Peyer's patch (tissue), 4 donors: ENCODE measurements around the gene SLC39A10. TPM values are rescaled to one million over a fixed set of nuclear protein-coding genes. Genes with fewer than 3 reads are reported as not detected.

Experiments used
- DNase-seq, 3 donors: peaks; one replicate each; pipeline ENCODE4 v3.0.0-alpha.2; 2017 to 2019
- H3K27ac ChIP-seq, 4 donors: fragments of 200-600 bp; sonication (generic); one replicate each; pipeline ENCODE4 v1.5.1; 2016 to 2019
- H3K27me3 ChIP-seq, 2 donors: fragments of 200-600 bp; sonication (generic); one replicate each; pipeline ENCODE4 v1.5.1; 2019
- H3K36me3 ChIP-seq, 3 donors: fragments of 200-600 bp; sonication (generic); one replicate each; pipeline ENCODE4 v1.5.1; 2016 to 2019
- H3K4me1 ChIP-seq, 4 donors: fragments of 200-600 bp; sonication (generic); one replicate each; pipeline ENCODE4 v1.5.1; 2016 to 2019
- H3K4me3 ChIP-seq, 4 donors: fragments of 200-600 bp; sonication (generic); 1 replicate in 3 of 4; 2 replicates in 1 of 4; pipeline ENCODE4 v1.5.1; 2016 to 2019; ENCODE audit warnings: mild to moderate bottlenecking in 1 of 4
- H3K9me3 ChIP-seq, 4 donors: fragments of 200-600 bp; sonication (generic); one replicate each; pipeline ENCODE4 v1.5.1; 2016 to 2019; ENCODE audit warnings: mild to moderate bottlenecking in 1 of 4
- POLR2A ChIP-seq, 2 donors: fragments of 450-650 bp; IDR thresholded peaks; one replicate each; pipeline ENCODE4 v1.5.1; 2017; ENCODE audit warnings: antibody characterized with exemption in 2 of 2, mild to moderate bottlenecking in 2 of 2, moderate library complexity in 2 of 2
- total RNA-seq, 4 donors: library from RNA; depleted of rRNA; stranded (reverse); fragments of >200 nt; gene quantifications; one replicate each; pipeline ENCODE4 v1.1.0, GENCODE V29; 2016
- TF ChIP-seq, protein P1 (sequence below), 6 experiments: fragments of 450-650 bp in 4 of 6; fragments of 200-600 bp in 2 of 6; sonication (generic) in 1 of 6; IDR thresholded peaks; one replicate each; pipeline ENCODE4 v1.5.1; 2017 to 2019; ENCODE audit warnings: antibody characterized with exemption in 6 of 6, mild to moderate bottlenecking in 3 of 6, moderate library complexity in 1 of 6

Gene SLC39A10, protein sequence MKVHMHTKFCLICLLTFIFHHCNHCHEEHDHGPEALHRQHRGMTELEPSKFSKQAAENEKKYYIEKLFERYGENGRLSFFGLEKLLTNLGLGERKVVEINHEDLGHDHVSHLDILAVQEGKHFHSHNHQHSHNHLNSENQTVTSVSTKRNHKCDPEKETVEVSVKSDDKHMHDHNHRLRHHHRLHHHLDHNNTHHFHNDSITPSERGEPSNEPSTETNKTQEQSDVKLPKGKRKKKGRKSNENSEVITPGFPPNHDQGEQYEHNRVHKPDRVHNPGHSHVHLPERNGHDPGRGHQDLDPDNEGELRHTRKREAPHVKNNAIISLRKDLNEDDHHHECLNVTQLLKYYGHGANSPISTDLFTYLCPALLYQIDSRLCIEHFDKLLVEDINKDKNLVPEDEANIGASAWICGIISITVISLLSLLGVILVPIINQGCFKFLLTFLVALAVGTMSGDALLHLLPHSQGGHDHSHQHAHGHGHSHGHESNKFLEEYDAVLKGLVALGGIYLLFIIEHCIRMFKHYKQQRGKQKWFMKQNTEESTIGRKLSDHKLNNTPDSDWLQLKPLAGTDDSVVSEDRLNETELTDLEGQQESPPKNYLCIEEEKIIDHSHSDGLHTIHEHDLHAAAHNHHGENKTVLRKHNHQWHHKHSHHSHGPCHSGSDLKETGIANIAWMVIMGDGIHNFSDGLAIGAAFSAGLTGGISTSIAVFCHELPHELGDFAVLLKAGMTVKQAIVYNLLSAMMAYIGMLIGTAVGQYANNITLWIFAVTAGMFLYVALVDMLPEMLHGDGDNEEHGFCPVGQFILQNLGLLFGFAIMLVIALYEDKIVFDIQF
- 10 to 100 TPM in 2 of 4 donors, 1 to 10 TPM in 2; 6.0 to 30.5 (median 10.3) TPM for total RNA-seq

DNA sequence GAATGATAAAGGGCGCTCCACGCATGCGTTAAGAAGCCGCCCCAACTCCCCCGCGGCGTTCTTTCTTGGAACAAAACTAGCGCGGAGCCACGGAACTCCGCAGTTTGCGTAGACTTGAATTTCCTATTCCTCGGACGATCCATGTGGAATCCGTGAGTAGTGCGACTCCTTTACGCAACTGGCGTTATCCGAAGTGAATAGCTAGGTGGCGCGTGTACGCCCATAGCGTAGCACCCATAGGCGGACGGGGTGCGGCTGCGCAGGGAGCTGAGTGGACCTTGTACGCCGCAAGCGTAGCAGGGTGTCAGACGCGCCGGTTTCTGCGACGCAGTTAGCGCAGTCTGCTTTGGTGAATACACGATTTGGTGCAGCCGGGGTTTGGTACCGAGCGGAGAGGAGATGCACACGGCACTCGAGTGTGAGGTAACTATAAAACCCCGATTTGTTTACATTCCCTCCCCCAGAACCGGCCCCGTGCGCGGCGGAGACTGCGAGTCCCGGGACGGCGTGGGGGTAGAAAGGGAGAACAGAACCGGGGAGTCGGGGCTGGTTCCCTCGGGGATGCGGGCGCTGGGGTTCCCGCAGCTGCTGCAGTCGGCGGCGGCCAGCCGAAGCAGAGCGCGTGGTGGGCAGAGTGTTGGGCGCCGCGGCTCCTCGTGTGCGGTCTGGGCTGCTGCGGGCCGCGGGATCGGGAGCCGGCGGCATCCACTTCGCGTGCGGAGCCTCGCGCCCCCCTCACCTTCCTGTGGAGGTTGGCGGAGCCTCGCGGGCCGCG, at the start of gene SLC39A10:
SLC39A10 (plus strand) TSS at position 368 of the 775 bp plus-strand sequence. CDS start 22,817 bp downstream, outside the sequence.
- peak; percentile 90 to 95 for TF ChIP-seq POLR2A (IDR thresholded peaks at IDR 0.05)
- TF ChIP-seq, protein P1, sequence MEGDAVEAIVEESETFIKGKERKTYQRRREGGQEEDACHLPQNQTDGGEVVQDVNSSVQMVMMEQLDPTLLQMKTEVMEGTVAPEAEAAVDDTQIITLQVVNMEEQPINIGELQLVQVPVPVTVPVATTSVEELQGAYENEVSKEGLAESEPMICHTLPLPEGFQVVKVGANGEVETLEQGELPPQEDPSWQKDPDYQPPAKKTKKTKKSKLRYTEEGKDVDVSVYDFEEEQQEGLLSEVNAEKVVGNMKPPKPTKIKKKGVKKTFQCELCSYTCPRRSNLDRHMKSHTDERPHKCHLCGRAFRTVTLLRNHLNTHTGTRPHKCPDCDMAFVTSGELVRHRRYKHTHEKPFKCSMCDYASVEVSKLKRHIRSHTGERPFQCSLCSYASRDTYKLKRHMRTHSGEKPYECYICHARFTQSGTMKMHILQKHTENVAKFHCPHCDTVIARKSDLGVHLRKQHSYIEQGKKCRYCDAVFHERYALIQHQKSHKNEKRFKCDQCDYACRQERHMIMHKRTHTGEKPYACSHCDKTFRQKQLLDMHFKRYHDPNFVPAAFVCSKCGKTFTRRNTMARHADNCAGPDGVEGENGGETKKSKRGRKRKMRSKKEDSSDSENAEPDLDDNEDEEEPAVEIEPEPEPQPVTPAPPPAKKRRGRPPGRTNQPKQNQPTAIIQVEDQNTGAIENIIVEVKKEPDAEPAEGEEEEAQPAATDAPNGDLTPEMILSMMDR (IDR thresholded peaks at IDR 0.05), result peak in 5 of 6 experiments; percentile 15 to 52 (median 42)
- peaks cover 0 to 29% (median 3%) of the 10 kb centered on the region in 4 donors for H3K4me1 ChIP-seq
- peak; percentile 96 to 98 (median 98) for DNase-seq
- no peaks in the 10 kb centered on the region for H3K36me3 ChIP-seq
- no peaks in the 10 kb centered on the region for H3K9me3 ChIP-seq
- peak within 1 kb of the TSS; percentile 85 to 97 (median 92) for H3K4me3 ChIP-seq
- peak within 1 kb of the TSS; percentile 99 to 100 (median 99) for H3K27ac ChIP-seq
- H3K27me3 ChIP-seq, result no peaks in the 10 kb centered on the region

DNA sequence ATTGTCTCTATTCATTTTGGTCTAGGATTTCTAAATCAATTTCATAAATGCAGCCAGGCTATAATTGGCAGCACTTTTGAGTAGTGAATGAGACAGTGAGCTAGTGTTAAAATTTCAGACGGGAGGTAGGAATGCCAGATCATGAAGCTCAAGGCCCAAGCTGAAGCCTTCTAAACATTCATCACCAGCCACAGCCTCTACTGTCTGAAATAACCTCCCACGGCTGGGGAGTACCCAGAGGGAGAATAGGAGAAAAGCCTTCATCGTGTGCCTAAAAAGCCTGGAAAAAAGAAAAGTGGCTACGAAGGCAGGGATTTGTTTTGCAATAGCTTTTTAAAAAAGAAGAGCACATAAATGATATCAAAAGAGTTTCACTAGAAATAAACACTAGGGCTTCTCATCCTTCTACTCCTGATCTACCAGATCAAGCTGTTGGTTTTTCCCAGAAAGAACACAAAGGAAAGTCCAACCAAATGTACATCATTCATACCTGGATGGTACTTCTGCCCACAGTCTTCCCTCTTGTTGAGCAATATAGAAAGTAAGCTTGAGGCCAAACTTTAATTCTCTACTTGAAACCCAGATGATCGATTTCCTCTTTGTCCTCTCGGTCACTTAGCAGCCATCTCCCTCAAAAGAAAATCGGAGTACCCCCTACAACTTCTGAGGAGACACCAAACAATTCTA, 48.1 kb upstream of the SLC39A10 start:
- no peaks in the 10 kb centered on the region for H3K4me1 ChIP-seq
- TF ChIP-seq, protein P1 (IDR thresholded peaks at IDR 0.05), result no peak
- TF ChIP-seq POLR2A (IDR thresholded peaks at IDR 0.05), result no peak
- H3K4me3 ChIP-seq, result no peak overlapping the region
- no peak overlapping the region for H3K27ac ChIP-seq
- H3K27me3 ChIP-seq, result no peaks in the 10 kb centered on the region
- H3K9me3 ChIP-seq, result no peaks in the 10 kb centered on the region
- DNase-seq, result no peak
- H3K36me3 ChIP-seq, result no peaks in the 10 kb centered on the region

DNA sequence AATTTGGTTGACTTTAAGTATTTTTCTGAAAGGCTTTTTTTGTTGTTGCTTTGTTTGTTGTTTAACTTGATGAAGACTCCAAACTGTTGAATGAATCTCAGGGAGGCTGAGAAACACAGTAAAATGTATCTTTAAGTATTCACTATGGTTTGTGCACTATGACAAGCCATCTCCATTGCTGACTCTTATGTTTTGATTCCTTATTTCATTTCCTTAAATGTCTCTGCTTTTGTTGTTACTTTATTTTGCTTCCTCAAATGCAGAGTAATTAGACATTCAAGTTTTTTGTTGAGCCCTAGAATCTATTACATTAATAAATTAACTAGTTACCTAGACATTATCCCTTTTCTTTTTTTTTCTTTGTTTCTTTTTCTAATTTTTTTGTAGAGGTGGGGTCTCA, 46.3 kb upstream of the SLC39A10 start:
- Histone ChIP-seq H3K36me3 (no peaks in the 10 kb centered on the region), H3K4me3 (no peak overlapping the region), H3K27ac (peak overlapping the region in 1 of 4 donors; percentile 47), H3K9me3 (no peaks in the 10 kb centered on the region), H3K4me1 (no peaks in the 10 kb centered on the region), H3K27me3 (no peaks in the 10 kb centered on the region)
- TF ChIP-seq, protein P1 (IDR thresholded peaks at IDR 0.05), result no peak
- no peak for TF ChIP-seq POLR2A (IDR thresholded peaks at IDR 0.05)
- no peak for DNase-seq

DNA sequence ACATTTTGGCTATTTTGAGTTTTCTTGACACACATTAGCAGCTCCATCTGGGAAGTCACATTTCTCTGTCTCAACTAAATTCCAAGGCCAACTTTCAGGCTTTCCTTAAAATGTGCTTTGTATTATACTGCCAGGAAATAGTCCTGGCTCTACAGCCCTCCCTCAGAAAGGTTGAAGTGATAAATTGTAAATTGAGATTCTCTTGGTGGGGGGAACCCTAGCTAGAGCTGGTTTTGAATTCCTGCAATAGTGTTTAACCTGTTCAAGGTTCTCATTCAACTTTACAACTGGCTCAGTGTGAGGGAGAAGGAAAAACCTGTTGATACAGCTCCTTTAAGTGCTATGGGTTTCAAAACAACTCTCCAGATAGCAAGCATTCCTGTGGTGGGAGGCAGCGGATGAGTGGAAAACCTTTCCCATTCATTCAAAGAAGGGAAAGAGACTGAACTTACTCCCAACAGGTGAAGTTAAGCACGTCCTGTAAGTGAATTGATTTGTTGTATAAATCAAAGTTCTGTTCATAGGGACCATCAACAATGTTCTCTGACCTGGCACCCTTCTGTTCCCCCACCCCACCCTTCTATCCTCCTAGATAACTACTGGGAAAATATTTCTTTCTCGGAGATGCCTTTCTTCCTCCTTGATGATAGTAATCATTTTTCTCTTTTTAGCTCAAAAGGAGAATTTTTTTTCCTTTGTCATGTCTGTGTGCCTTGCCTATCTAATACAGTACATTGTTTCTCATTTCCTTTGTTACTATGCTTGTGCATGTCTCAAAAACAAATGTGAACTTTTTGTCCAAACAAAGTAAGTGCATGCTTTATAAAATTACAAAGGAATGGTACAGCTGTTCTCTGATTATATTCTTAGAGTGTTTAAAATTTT, 44.2 kb upstream of the SLC39A10 start:
- TF ChIP-seq, protein P1 (IDR thresholded peaks at IDR 0.05), result no peak
- TF ChIP-seq POLR2A (IDR thresholded peaks at IDR 0.05), result no peak
- no peak for DNase-seq
- Histone ChIP-seq H3K9me3 (no peaks in the 10 kb centered on the region), H3K36me3 (no peaks in the 10 kb centered on the region), H3K4me1 (no peaks in the 10 kb centered on the region), H3K27ac (no peak overlapping the region), H3K27me3 (no peaks in the 10 kb centered on the region), H3K4me3 (no peak overlapping the region)
